Measurements from ENCODE around the gene SPRING1.

Gene SPRING1

GRCh38 chr12:116774020-116774419, 36.2 kb upstream of the SPRING1 start:
- TF ChIP-seq, protein P1, sequence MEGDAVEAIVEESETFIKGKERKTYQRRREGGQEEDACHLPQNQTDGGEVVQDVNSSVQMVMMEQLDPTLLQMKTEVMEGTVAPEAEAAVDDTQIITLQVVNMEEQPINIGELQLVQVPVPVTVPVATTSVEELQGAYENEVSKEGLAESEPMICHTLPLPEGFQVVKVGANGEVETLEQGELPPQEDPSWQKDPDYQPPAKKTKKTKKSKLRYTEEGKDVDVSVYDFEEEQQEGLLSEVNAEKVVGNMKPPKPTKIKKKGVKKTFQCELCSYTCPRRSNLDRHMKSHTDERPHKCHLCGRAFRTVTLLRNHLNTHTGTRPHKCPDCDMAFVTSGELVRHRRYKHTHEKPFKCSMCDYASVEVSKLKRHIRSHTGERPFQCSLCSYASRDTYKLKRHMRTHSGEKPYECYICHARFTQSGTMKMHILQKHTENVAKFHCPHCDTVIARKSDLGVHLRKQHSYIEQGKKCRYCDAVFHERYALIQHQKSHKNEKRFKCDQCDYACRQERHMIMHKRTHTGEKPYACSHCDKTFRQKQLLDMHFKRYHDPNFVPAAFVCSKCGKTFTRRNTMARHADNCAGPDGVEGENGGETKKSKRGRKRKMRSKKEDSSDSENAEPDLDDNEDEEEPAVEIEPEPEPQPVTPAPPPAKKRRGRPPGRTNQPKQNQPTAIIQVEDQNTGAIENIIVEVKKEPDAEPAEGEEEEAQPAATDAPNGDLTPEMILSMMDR (IDR thresholded peaks at IDR 0.05; ENCODE audit: low read depth, low read length, missing control alignments): no peak
- no peak overlapping the region for H3K4me3 ChIP-seq (ENCODE audit: low read depth, low read length)
- DNase-seq (ENCODE audit: low read depth): no peak
- in situ Hi-C loops (cut with HindIII; ENCODE audit: low sequenced_read_pairs): no loop called here

DNA sequence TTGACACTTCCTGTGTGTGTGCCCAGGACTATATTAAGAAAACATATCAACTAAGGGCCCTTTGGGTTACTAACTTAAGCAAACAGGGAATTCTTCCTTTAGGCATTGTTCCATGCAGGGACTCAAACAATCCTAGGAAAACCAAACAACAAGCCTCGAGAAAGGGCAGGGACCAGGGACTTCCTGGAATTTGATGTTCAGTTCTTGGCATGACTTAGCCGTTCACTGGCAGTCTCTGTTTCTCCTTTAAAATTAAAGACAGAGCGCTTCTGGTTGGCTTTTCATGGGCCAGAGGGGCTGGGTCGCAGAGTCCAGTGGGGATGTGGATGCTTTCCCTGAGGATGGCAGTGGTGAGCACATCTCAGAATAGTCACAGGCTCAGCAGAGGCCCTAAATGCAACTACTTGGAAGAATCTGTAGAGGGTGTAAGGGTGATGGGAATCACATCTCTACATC, 35.4 kb upstream of the SPRING1 start:
- H3K4me3 ChIP-seq (ENCODE audit: low read depth, low read length): no peak overlapping the region
- in situ Hi-C loops (cut with HindIII; ENCODE audit: low sequenced_read_pairs): no loop called here
- no peak for DNase-seq (ENCODE audit: low read depth)
- TF ChIP-seq, protein P1 (IDR thresholded peaks at IDR 0.05; ENCODE audit: low read depth, low read length, missing control alignments): no peak

GRCh38 chr12:116771651-116772050, 33.8 kb upstream of the SPRING1 start:
- no peak for DNase-seq (ENCODE audit: low read depth)
- in situ Hi-C loops (cut with HindIII; ENCODE audit: low sequenced_read_pairs): no loop called here
- TF ChIP-seq, protein P1 (IDR thresholded peaks at IDR 0.05; ENCODE audit: low read depth, low read length, missing control alignments): no peak
- H3K4me3 ChIP-seq (ENCODE audit: low read depth, low read length): no peak overlapping the region

DNA sequence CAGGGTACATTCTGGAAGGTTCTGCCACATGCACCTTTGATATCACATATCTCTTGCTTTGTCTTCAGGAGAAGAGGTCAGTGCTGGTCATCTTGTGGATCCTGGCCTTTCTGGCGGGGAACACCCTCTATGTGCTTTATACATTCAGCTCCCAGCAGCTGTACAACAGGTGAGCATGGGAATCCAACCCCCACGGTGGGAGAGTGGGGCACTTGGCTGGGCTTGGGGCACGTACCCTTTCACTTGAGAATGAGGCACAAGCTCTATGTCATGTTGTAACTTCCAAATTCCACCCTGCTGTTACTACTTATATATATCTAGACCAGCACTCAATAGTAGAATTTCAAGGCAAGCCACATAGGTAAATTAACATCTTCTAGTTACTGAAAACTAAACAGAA, 28.9 kb upstream of the SPRING1 start:
- TF ChIP-seq, protein P1 (IDR thresholded peaks at IDR 0.05; ENCODE audit: low read depth, low read length, missing control alignments): no peak
- no peak overlapping the region for H3K4me3 ChIP-seq (ENCODE audit: low read depth, low read length)
- in situ Hi-C loops (cut with HindIII; ENCODE audit: low sequenced_read_pairs): no loop called here
- no peak for DNase-seq (ENCODE audit: low read depth)

DNA sequence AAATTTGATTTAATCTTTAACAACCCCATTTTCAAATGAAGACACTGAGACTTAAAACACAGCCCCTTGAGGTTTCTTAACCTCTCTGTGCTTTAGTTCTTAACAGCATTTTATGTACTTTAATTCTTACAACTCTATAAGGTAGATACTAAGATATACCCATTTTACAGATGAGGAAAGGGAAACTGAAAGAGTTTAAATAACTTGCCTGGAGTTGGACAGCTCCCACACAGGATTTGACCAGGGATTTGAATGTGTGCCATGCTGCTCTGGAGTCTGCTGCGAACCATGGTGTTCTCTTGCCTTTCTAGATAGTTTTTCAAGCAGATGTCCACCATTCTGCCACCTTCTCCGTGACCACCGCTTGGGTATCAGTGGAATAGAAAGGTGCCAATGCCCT, 28.4 kb upstream of the SPRING1 start:
- in situ Hi-C loops (cut with HindIII; ENCODE audit: low sequenced_read_pairs): no loop called here
- H3K4me3 ChIP-seq (ENCODE audit: low read depth, low read length): no peak overlapping the region
- TF ChIP-seq, protein P1 (IDR thresholded peaks at IDR 0.05; ENCODE audit: low read depth, low read length, missing control alignments): no peak
- DNase-seq (ENCODE audit: low read depth): no peak

GRCh38 chr12:116765271-116765670, 27.4 kb upstream of the SPRING1 start:
- H3K4me3 ChIP-seq (ENCODE audit: low read depth, low read length): no peak overlapping the region
- in situ Hi-C loops (cut with HindIII; ENCODE audit: low sequenced_read_pairs): no loop called here
- TF ChIP-seq, protein P1 (IDR thresholded peaks at IDR 0.05; ENCODE audit: low read depth, low read length, missing control alignments): no peak
- DNase-seq (ENCODE audit: low read depth): no peak

DNA sequence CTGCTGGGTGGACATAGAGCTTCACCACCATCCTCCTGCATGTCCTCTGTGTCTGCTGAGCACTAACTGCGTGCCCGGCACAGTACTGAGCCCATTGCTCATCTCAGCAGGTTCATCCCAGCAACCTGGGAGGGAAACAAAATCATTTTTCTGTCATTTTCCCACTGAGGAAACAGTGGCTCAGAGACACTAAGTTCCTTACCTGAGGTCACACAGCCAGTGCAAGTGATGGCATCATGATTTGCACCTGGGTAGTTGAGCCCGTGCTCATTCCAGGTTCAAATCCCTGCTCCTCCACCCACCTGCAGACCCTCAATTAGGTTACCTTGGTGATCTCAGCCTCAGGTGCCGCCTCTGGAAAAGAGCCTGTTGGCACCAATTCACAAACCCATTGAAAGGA, 23.6 kb upstream of the SPRING1 start:
- in situ Hi-C loops (cut with HindIII; ENCODE audit: low sequenced_read_pairs): no loop called here
- H3K4me3 ChIP-seq (ENCODE audit: low read depth, low read length): no peak overlapping the region
- no peak for DNase-seq (ENCODE audit: low read depth)
- TF ChIP-seq, protein P1 (IDR thresholded peaks at IDR 0.05; ENCODE audit: low read depth, low read length, missing control alignments): no peak
